ENCODE measurements around the gene PIBF1.
"Not testable (repeated sequence)": the region's sequence is repeated elsewhere in the genome, so short reads cannot be mapped to it uniquely, and the experiment has no call there.

The PIBF1 gene

GRCh38 chr13:72911981-72912380, 130.0 kb downstream of the PIBF1 start:
- no peak for DNase-seq

- no peak for DNase-seq
These were observed 138.2 kb downstream of the PIBF1 start for GRCh38 chr13:72920097-72920496.

- no peak for DNase-seq
These were observed 149.4 kb downstream of the PIBF1 start for GRCh38 chr13:72931311-72931710.

- DNase-seq = no peak
These were observed 150.3 kb downstream of the PIBF1 start for GRCh38 chr13:72932250-72932649.

GRCh38 chr13:72946267-72946666, 164.3 kb downstream of the PIBF1 start:
- not testable (repeated sequence) for DNase-seq

- DNase-seq = no peak
These were observed 170.7 kb downstream of the PIBF1 start for GRCh38 chr13:72952529-72953141.

GRCh38 chr13:72953391-72953965, 171.5 kb downstream of the PIBF1 start:
- no peak for DNase-seq

GRCh38 chr13:72959643-72960042, 177.7 kb downstream of the PIBF1 start:
- peak; percentile 18 for DNase-seq

- no peak for DNase-seq
These were observed 178.2 kb downstream of the PIBF1 start for GRCh38 chr13:72960114-72960513.

GRCh38 chr13:72960541-72960940, 178.6 kb downstream of the PIBF1 start:
- DNase-seq = peak; percentile 92

GRCh38 chr13:72963762-72964161, 181.8 kb downstream of the PIBF1 start:
- no peak for DNase-seq

- DNase-seq = peak; percentile 8
These were observed 188.5 kb downstream of the PIBF1 start for GRCh38 chr13:72970301-72970880.

- no peak for DNase-seq
These were observed 189.0 kb downstream of the PIBF1 start for GRCh38 chr13:72970956-72971355.

- DNase-seq = no peak
These were observed 191.3 kb downstream of the PIBF1 start for GRCh38 chr13:72973234-72973633.

- no peak for DNase-seq
These were observed 201.3 kb downstream of the PIBF1 start for GRCh38 chr13:72983085-72983768.

GRCh38 chr13:72985610-72986009, 203.7 kb downstream of the PIBF1 start:
- DNase-seq = no peak

- DNase-seq = no peak
These were observed 204.3 kb downstream of the PIBF1 start for GRCh38 chr13:72986197-72986596.

GRCh38 chr13:72990953-72991352, 209.0 kb downstream of the PIBF1 start:
- DNase-seq = no peak

- DNase-seq = no peak
These were observed 216.1 kb downstream of the PIBF1 start for GRCh38 chr13:72998012-72998411.

GRCh38 chr13:73000027-73000674, 218.2 kb downstream of the PIBF1 start:
- no peak for DNase-seq

- DNase-seq = no peak
These were observed 220.0 kb downstream of the PIBF1 start for GRCh38 chr13:73001971-73002370.

- DNase-seq = no peak
These were observed 229.8 kb downstream of the PIBF1 start for GRCh38 chr13:73011751-73012150.

GRCh38 chr13:73015805-73016204, 233.9 kb downstream of the PIBF1 start:
- no peak for DNase-seq

- no peak for DNase-seq
These were observed 236.4 kb downstream of the PIBF1 start for GRCh38 chr13:73018336-73018735.

Data from NCI-H1417 treated with DMSO at 0.1 percent for 48 hours (cell line).